Testis (tissue), 3 donors: Measurements from ENCODE around the gene EFTUD2. TPM values are rescaled to one million over a fixed set of nuclear protein-coding genes. Genes with fewer than 3 reads are reported as not detected.

Experiments used
- DNase-seq: peaks from one replicate; pipeline ENCODE4 v3.0.0-alpha.2; 2019
- H3K27ac ChIP-seq, 2 donors: fragments of 200-600 bp; sonication (generic); one replicate each; pipeline ENCODE4 v1.5.1; 2019
- H3K27me3 ChIP-seq: fragments of 200-600 bp; sonication (generic); one replicate; pipeline ENCODE4 v1.5.1; 2019
- H3K36me3 ChIP-seq: fragments of 200-600 bp; sonication (generic); one replicate; pipeline ENCODE4 v1.5.1; 2017; ENCODE audit warnings: low read depth; ENCODE audit errors: missing control alignments
- H3K4me1 ChIP-seq: fragments of 200-600 bp; sonication (generic); one replicate; pipeline ENCODE4 v1.5.1; 2019
- H3K4me3 ChIP-seq, 2 donors: fragments of 200-600 bp; sonication (generic); one replicate each; pipeline ENCODE4 v1.5.1; 2017 to 2019
- H3K9me3 ChIP-seq: fragments of 200-600 bp; sonication (generic); one replicate; pipeline ENCODE4 v1.5.1; 2017
- CTCF ChIP-seq, 3 experiments: fragments of 450-650 bp in 2 of 3; fragments of 200-600 bp in 1 of 3; sonication (generic) in 1 of 3; IDR thresholded peaks; one replicate each; pipeline ENCODE4 v1.5.1; 2016 to 2019; ENCODE audit warnings: antibody characterized with exemption in 3 of 3, mild to moderate bottlenecking in 2 of 3, moderate library complexity in 1 of 3
- POLR2A ChIP-seq: fragments of 450-650 bp; IDR thresholded peaks from one replicate; pipeline ENCODE4 v1.6.1; 2017; ENCODE audit warnings: antibody characterized with exemption, mild to moderate bottlenecking, moderate library complexity
- WGBS, 2 donors: methylation state at CpG; one replicate each; pipeline ENCODE4 v1.1.5; 2018; 5-methylcytosine and 5-hydroxymethylcytosine counted together
- intact Hi-C: fragments of 100-400 bp; cut with DNase I; formaldehyde crosslinking; loops from one replicate; pipeline ENCODE4 v1.15.1; 2023; ENCODE audit warnings: low total_unique reads
- polyA plus RNA-seq: library from polyadenylated mRNA; stranded (reverse); fragments of 350-450 nt; fragmentation: Illumina TruSeq; extraction: RNeasy Lipid Tissue Mini Kit (QIAGEN cat#74804); gene quantifications from one replicate; pipeline ENCODE4 v1.2.3, GENCODE V29; 2014; ENCODE audit warnings: low read depth, low replicate concordance; ENCODE audit not compliant: insufficient read depth
- total RNA-seq, 2 donors: library from RNA; depleted of rRNA; stranded (reverse); fragments of >200 nt; gene quantifications; one replicate each; pipeline ENCODE4 v1.2.3, GENCODE V29; 2016

The EFTUD2 gene
- total and polyA plus RNA-seq, 3 donors from 2014 or later: 95.5 to 131 (median 124) TPM

DNA sequence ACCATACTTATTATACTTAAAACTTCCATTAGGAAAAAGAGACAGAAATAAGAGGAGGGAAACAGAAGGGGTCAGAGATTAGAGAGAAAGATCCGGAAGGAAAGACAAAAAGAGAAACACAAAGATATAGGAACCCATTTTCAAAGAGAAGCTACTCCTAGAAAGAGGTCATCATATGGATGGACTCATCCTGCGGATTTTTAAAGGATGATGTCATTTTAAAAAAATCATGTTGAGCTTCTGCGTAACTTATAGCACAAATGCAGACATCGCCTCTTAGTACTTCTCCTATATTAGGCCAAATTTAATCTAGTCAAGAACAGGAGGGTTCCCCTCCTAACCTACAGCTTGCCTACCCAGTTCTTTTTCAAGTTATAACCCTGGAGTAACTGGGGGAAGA lies 18.1 kb downstream of the EFTUD2 start:
- no peak overlapping the region for H3K4me3 ChIP-seq
- H3K36me3 ChIP-seq: no peaks in the 10 kb centered on the region
- TF ChIP-seq CTCF (IDR thresholded peaks at IDR 0.05) (no peak), POLR2A (no peak)
- intact Hi-C loops: no loop called here
- no peak for DNase-seq
- 89% methylated on average over 4 of the region's 4 CpGs for WGBS, 2 donors
- no peaks in the 10 kb centered on the region for H3K9me3 ChIP-seq
- H3K27me3 ChIP-seq: no peaks in the 10 kb centered on the region
- H3K27ac ChIP-seq: no peak overlapping the region
- no peaks in the 10 kb centered on the region for H3K4me1 ChIP-seq

DNA sequence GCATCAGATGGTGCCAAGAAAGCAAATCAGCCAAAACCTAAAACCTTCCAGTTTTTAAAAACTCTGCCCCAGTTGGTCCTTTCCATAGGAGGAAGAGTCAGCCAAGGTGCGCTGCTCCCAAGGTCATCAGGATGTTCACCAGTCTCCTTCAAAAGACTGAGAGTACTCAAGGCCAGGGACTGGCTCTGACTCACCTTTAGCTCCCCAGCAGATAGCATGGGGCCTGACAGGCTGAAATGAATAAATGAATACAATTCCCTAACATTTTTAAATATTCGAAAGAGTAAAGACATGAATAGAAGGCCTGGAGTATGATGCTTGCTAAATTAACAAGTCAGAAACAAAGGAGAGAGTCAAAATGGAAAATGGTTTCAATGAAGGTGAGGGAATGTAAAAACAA lies 19.2 kb downstream of the EFTUD2 start:
- no peaks in the 10 kb centered on the region for H3K36me3 ChIP-seq
- H3K27ac ChIP-seq: no peak overlapping the region
- no peaks in the 10 kb centered on the region for H3K9me3 ChIP-seq
- H3K4me1 ChIP-seq: no peaks in the 10 kb centered on the region
- TF ChIP-seq POLR2A (no peak), CTCF (IDR thresholded peaks at IDR 0.05) (no peak)
- WGBS, 2 donors: 78 to 81% methylated on average over 2 of the region's 2 CpGs
- no peaks in the 10 kb centered on the region for H3K27me3 ChIP-seq
- intact Hi-C loops: no loop called here
- no peak for DNase-seq
- H3K4me3 ChIP-seq: no peak overlapping the region

- DNase-seq: no peak
- WGBS, 2 donors: 86 to 91% methylated on average over 6 of the region's 6 CpGs
- Histone ChIP-seq H3K4me1 (no peaks in the 10 kb centered on the region), H3K9me3 (no peaks in the 10 kb centered on the region), H3K27ac (no peak overlapping the region), H3K4me3 (no peak overlapping the region), H3K27me3 (no peaks in the 10 kb centered on the region), H3K36me3 (no peaks in the 10 kb centered on the region)
- no peak for TF ChIP-seq CTCF (IDR thresholded peaks at IDR 0.05)
- TF ChIP-seq POLR2A: no peak
- intact Hi-C loops: no loop called here
Measured at GRCh38 chr17:44879376-44879775, 19.9 kb downstream of the EFTUD2 start.

- intact Hi-C loops: no loop called here
- Histone ChIP-seq H3K4me1 (no peaks in the 10 kb centered on the region), H3K4me3 (no peak overlapping the region), H3K27me3 (no peaks in the 10 kb centered on the region), H3K9me3 (no peaks in the 10 kb centered on the region), H3K36me3 (no peaks in the 10 kb centered on the region), H3K27ac (no peak overlapping the region)
- peak; percentile 52 for DNase-seq
- no peak for TF ChIP-seq POLR2A
- TF ChIP-seq CTCF (IDR thresholded peaks at IDR 0.05): peak; percentile 21 to 53 (median 50)
- 55 to 61% methylated on average over 6 of the region's 6 CpGs for WGBS, 2 donors
Measured at GRCh38 chr17:44878627-44879221, 20.5 kb downstream of the EFTUD2 start.

- TF ChIP-seq POLR2A (no peak), CTCF (IDR thresholded peaks at IDR 0.05) (no peak)
- no peaks in the 10 kb centered on the region for H3K4me1 ChIP-seq
- H3K9me3 ChIP-seq: no peaks in the 10 kb centered on the region
- intact Hi-C loops: no loop called here
- H3K27ac ChIP-seq: no peak overlapping the region
- no peak for DNase-seq
- no peak overlapping the region for H3K4me3 ChIP-seq
- WGBS, 2 donors: 84 to 85% methylated on average over 5 of the region's 5 CpGs
- no peaks in the 10 kb centered on the region for H3K36me3 ChIP-seq
- no peaks in the 10 kb centered on the region for H3K27me3 ChIP-seq
Measured at GRCh38 chr17:44877121-44877520, 22.1 kb downstream of the EFTUD2 start.
